ENCODE data around the gene C19orf85.
"Not testable (repeated sequence)": the region's sequence is repeated elsewhere in the genome, so short reads cannot be mapped to it uniquely, and the experiment has no call there.

The C19orf85 gene

DNA sequence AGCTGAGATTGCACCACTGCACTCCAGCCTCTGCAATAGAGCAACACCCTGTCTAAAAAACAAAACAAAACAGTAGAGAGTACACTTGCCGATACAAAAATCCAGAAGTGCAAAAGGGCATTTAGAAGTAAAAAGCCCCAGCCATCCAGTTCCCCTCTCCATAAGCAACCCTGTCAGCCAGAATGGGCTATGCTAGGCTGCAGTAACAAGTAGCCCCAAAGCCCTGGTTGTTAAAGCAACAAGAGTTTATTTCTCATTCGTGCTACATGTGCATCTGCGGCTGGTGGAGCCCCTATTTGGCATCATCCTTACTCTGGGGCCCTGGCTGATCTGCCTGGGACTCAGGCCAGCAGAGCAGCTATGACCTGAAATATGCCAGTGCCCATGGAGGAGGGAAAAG is 40.0 kb downstream of the C19orf85 start:
- Histone ChIP-seq H3K4me3 (ENCODE audit: low read depth, low read length) (no peak overlapping the region), H3K4me1 (ENCODE audit: control insufficient read depth, insufficient read depth, low read length) (no peaks in the 10 kb centered on the region), H3K27ac (ENCODE audit: extremely low read depth, low read depth, low read length) (no peak overlapping the region), H3K36me3 (ENCODE audit: control insufficient read depth in 2 of 2, insufficient read depth in 1 of 2, low read length in 2 of 2) (no peaks in the 10 kb centered on the region), H3K9me3 (ENCODE audit: control insufficient read depth, insufficient read depth, low read depth, low read length) (no peaks in the 10 kb centered on the region)
- ChIA-PET CTCF (interaction anchor here (1.6 to 2.5 kb wide), 2 partner anchors 43 to 264 kb away, joined by 3 to 7 read pairs; no protein-coding TSS in a partner anchor), POLR2A (interaction anchor here (0.8 kb wide), 1 partner anchor 26 kb away, joined by 4 read pairs; no protein-coding TSS in a partner anchor)
- TF ChIP-seq ZFP69B (tag by site-specific recombination; IDR thresholded peaks at IDR 0.05) (no peak), GLIS1 (tag by site-specific recombination; IDR thresholded peaks at IDR 0.05) (no peak), ZNF335 (tag by site-specific recombination; conservative IDR thresholded peaks at IDR 0.05) (no peak), ZNF16 (tag by site-specific recombination; IDR thresholded peaks at IDR 0.05; ENCODE audit: low read depth) (no peak), GFI1B (tag by site-specific recombination; IDR thresholded peaks at IDR 0.05) (no peak), ZNF211 (tag by site-specific recombination; IDR thresholded peaks at IDR 0.05; ENCODE audit: low read depth) (no peak), KLF9 (tag by site-specific recombination; IDR thresholded peaks at IDR 0.05; ENCODE audit: low read depth) (no peak)
- TF ChIP-seq, protein P1, sequence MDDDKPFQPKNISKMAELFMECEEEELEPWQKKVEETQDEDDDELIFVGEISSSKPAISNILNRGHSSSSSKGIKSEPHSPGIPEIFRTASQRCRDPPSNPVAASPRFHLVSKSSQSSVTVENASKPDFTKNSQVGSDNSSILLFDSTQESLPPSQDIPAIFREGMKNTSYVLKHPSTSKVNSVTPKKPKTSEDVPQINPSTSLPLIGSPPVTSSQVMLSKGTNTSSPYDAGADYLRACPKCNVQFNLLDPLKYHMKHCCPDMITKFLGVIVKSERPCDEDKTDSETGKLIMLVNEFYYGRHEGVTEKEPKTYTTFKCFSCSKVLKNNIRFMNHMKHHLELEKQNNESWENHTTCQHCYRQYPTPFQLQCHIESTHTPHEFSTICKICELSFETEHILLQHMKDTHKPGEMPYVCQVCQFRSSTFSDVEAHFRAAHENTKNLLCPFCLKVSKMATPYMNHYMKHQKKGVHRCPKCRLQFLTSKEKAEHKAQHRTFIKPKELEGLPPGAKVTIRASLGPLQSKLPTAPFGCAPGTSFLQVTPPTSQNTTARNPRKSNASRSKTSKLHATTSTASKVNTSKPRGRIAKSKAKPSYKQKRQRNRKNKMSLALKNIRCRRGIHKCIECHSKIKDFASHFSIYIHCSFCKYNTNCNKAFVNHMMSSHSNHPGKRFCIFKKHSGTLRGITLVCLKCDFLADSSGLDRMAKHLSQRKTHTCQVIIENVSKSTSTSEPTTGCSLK (tag by site-specific recombination; IDR thresholded peaks at IDR 0.05) = no peak
- TF ChIP-seq, protein P2, sequence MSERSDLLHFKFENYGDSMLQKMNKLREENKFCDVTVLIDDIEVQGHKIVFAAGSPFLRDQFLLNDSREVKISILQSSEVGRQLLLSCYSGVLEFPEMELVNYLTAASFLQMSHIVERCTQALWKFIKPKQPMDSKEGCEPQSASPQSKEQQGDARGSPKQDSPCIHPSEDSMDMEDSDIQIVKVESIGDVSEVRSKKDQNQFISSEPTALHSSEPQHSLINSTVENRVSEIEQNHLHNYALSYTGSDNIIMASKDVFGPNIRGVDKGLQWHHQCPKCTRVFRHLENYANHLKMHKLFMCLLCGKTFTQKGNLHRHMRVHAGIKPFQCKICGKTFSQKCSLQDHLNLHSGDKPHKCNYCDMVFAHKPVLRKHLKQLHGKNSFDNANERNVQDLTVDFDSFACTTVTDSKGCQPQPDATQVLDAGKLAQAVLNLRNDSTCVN (tag by site-specific recombination; optimal IDR thresholded peaks at IDR 0.05) = no peak

DNA sequence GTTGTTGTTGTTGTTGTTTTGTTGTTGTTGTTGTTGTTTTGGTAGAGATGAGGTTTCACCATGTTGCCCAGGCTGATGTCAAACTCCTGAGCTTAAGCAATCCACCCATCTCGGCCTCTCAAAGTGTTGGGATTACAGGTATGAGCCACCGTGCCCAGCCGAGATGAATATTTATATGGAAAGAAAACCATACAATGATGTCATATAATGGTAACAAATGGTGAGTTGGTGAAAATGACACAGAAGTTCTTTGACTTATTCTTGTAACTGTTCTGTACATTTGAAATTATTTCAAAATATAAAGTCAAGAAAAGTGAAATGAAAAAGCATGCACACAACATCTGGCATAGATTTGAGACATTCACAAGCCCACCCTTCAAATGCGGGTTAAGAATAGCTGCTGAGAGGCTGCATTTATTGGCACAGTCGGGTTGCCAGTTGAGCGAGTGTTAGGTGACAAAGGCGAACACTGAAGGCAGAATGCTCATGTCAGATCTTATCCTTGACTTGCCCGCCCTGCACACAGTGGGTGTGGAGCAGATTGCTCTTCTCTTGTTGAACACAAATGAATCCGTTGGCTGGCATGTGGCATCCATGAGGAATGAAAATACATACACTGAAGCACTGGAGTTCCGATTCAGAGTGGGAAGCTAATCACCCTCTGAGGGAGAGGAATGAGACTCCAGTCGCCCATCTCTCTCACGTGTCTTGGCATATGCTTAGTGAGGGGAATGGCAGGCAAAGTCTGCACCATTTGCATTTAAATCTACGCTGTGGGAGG is 41.1 kb downstream of the C19orf85 start:
- H3K4me1 ChIP-seq (ENCODE audit: control insufficient read depth, insufficient read depth, low read length) = no peaks in the 10 kb centered on the region
- TF ChIP-seq, protein P2 (tag by site-specific recombination; optimal IDR thresholded peaks at IDR 0.05) = no peak
- TF ChIP-seq, protein P3, sequence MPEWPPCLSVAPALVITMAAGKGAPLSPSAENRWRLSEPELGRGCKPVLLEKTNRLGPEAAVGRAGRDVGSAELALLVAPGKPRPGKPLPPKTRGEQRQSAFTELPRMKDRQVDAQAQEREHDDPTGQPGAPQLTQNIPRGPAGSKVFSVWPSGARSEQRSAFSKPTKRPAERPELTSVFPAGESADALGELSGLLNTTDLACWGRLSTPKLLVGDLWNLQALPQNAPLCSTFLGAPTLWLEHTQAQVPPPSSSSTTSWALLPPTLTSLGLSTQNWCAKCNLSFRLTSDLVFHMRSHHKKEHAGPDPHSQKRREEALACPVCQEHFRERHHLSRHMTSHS (tag by site-specific recombination; IDR thresholded peaks at IDR 0.05) = no peak
- TF ChIP-seq ZFP41 (tag by site-specific recombination; IDR thresholded peaks at IDR 0.05; ENCODE audit: borderline replicate concordance) = no peak
- TF ChIP-seq, protein P4, sequence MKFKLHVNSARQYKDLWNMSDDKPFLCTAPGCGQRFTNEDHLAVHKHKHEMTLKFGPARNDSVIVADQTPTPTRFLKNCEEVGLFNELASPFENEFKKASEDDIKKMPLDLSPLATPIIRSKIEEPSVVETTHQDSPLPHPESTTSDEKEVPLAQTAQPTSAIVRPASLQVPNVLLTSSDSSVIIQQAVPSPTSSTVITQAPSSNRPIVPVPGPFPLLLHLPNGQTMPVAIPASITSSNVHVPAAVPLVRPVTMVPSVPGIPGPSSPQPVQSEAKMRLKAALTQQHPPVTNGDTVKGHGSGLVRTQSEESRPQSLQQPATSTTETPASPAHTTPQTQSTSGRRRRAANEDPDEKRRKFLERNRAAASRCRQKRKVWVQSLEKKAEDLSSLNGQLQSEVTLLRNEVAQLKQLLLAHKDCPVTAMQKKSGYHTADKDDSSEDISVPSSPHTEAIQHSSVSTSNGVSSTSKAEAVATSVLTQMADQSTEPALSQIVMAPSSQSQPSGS (tag by site-specific recombination; IDR thresholded peaks at IDR 0.05; ENCODE audit: low read depth) = peak; percentile 56; the same call in 1 of the 2 replicates
- no peak for TF ChIP-seq ZNF16 (tag by site-specific recombination; IDR thresholded peaks at IDR 0.05; ENCODE audit: low read depth)
- no peaks in the 10 kb centered on the region for H3K9me3 ChIP-seq (ENCODE audit: control insufficient read depth, insufficient read depth, low read depth, low read length)
- H3K27ac ChIP-seq (ENCODE audit: extremely low read depth, low read depth, low read length) = no peak overlapping the region
- ChIA-PET POLR2A (interaction anchor here (0.5 kb wide), 1 partner anchor 182 kb away, joined by 3 read pairs; no protein-coding TSS in a partner anchor), CTCF (interaction anchor here (0.7 to 1.6 kb wide), 3 partner anchors 121 to 282 kb away, joined by 4 to 8 read pairs (median 6); no protein-coding TSS in a partner anchor)
- H3K4me3 ChIP-seq (ENCODE audit: low read depth, low read length) = no peak overlapping the region
- H3K36me3 ChIP-seq (ENCODE audit: control insufficient read depth in 2 of 2, insufficient read depth in 1 of 2, low read length in 2 of 2) = no peaks in the 10 kb centered on the region

DNA sequence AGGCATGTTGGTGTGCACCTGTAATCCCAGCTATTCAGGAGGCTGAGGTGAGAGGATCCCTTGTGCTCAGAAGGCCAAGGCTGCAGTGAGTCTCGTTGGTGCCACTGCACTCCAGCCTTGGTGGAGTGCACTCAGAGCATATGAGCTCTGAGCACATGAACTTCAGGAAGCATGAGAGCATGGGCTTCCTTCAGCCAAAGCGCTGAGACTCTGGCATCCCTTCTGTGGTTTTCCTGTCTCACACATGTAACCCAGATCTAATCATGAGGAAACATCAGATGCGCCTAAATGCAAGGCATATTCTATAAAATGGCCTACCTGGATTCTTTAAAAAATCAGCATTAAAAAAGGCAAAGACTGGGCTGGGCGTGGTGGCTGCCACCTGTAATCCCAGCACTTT is 43.3 kb downstream of the C19orf85 start:
- H3K36me3 ChIP-seq (ENCODE audit: control insufficient read depth in 2 of 2, insufficient read depth in 1 of 2, low read length in 2 of 2); H3K4me1 ChIP-seq (ENCODE audit: control insufficient read depth, insufficient read depth, low read length); H3K9me3 ChIP-seq (ENCODE audit: control insufficient read depth, insufficient read depth, low read depth, low read length); CTCF ChIA-PET; H3K27ac ChIP-seq (ENCODE audit: extremely low read depth, low read depth, low read length); H3K4me3 ChIP-seq (ENCODE audit: low read depth, low read length): not testable (repeated sequence)
- POLR2A ChIA-PET = interaction anchor here (1.5 kb wide), 1 partner anchor 13 kb away, joined by 7 read pairs; the partner anchor contains the start of gene UBE2S
